Mammary epithelial cell (primary cell): ENCODE results near the gene ZNF620.

Experiments used
- CTCF ChIP-seq, 2 donors: IDR thresholded peaks in 1 of 2; conservative IDR thresholded peaks in 1 of 2; 2 replicates each; pipeline ENCODE4 v1.5.1; 2011 to 2012; ENCODE audit warnings: inconsistent platforms in 2 of 2, low read length in 2 of 2, mild to moderate bottlenecking in 2 of 2, control low read depth in 1 of 2, low read depth in 1 of 2; ENCODE audit not compliant: insufficient read depth in 1 of 2; ENCODE audit errors: extremely low read depth in 1 of 2
- EZH2 ChIP-seq: IDR thresholded peaks from 2 replicates; pipeline ENCODE4 v1.6.1; 2012; ENCODE audit warnings: low read length, inconsistent platforms, borderline replicate concordance

GRCh38 chr3:40470701-40471100, 35.1 kb upstream of the ZNF620 start:
- TF ChIP-seq EZH2 (no peak), CTCF (conservative IDR thresholded peaks at IDR 0.05 in 1 of 2, IDR thresholded peaks at IDR 0.05 in 1 of 2; ENCODE audit: extremely low read depth in 1 of 2, insufficient read depth in 1 of 2, low read depth in 1 of 2, low read length in 2 of 2) (no peak)
